ENCODE data around the gene ZNF277. TPM values are rescaled to one million over a fixed set of nuclear protein-coding genes. Genes with fewer than 3 reads are reported as not detected.

The ZNF277 gene
- total and polyA plus RNA-seq, 3 experiments from 2014 or later: 13.5 to 20.6 (median 14.7) TPM

- peaks cover 0 to 17% (median 4%) of the 10 kb centered on the region in 3 donors for H3K36me3 Mint-ChIP-seq
- no peaks in the 10 kb centered on the region for H3K36me3 ChIP-seq (ENCODE audit: insufficient read depth, low read length)
- peaks cover 8% of the 10 kb centered on the region for H3K4me1 ChIP-seq (ENCODE audit: insufficient read depth, low read length)
- H3K4me3 ChIP-seq (ENCODE audit: low read length): no peak overlapping the region
- no peaks in the 10 kb centered on the region for H3K27me3 Mint-ChIP-seq
- no peak overlapping the region for H3K27ac ChIP-seq (ENCODE audit: low read depth, low read length)
- no peaks in the 10 kb centered on the region for H3K9me3 Mint-ChIP-seq
- H3K27ac Mint-ChIP-seq: peak overlapping the region in 1 of 8 donors; percentile 52
- ChIA-PET CTCF (no interaction called here), POLR2A (no interaction called here)
- H3K4me1 Mint-ChIP-seq: peaks cover 48 to 67% (median 53%) of the 10 kb centered on the region in 3 donors
- DNase-seq: no peak
- no peaks in the 10 kb centered on the region for H3K27me3 ChIP-seq (ENCODE audit: insufficient read depth, low read length, poor library complexity, severe bottlenecking)
- no peaks in the 10 kb centered on the region for H3K9me3 ChIP-seq (ENCODE audit: low read length)
- H3K4me3 Mint-ChIP-seq: no peak overlapping the region
Observed at GRCh38 chr7:112283382-112283910, 77.0 kb downstream of the ZNF277 start.

- CTCF ChIA-PET: no interaction called here
- peak overlapping the region; percentile 24 to 85 (median 56) for H3K27ac Mint-ChIP-seq
- H3K36me3 Mint-ChIP-seq: peaks cover 0 to 33% (median 8%) of the 10 kb centered on the region in 3 donors
Observed at GRCh38 chr7:112286250-112287086, 80.0 kb downstream of the ZNF277 start.

GRCh38 chr7:112288301-112288700, 81.8 kb downstream of the ZNF277 start:
- Histone ChIP-seq H3K27me3 (ENCODE audit: insufficient read depth, low read length, poor library complexity, severe bottlenecking) (no peaks in the 10 kb centered on the region), H3K4me1 (ENCODE audit: insufficient read depth, low read length) (peaks cover 8% of the 10 kb centered on the region), H3K27ac (ENCODE audit: low read depth, low read length) (no peak overlapping the region), H3K9me3 (ENCODE audit: low read length) (no peaks in the 10 kb centered on the region), H3K4me3 (ENCODE audit: low read length) (no peak overlapping the region), H3K36me3 (ENCODE audit: insufficient read depth, low read length) (no peaks in the 10 kb centered on the region)
- CTCF ChIA-PET: interaction anchor here (0.6 kb wide), 1 partner anchor 32 kb away, joined by 4 read pairs; no protein-coding TSS in a partner anchor
- H3K36me3 Mint-ChIP-seq: peaks cover 0 to 44% (median 8%) of the 10 kb centered on the region in 3 donors
- peaks cover 27 to 44% (median 31%) of the 10 kb centered on the region in 3 donors for H3K4me1 Mint-ChIP-seq
- POLR2A ChIA-PET: no interaction called here
- DNase-seq: no peak
- no peaks in the 10 kb centered on the region for H3K9me3 Mint-ChIP-seq
- peaks cover 0 to 2% of the 10 kb centered on the region in 2 donors for H3K27me3 Mint-ChIP-seq
- H3K27ac Mint-ChIP-seq: peak overlapping the region in 1 of 8 donors; percentile 30
- H3K4me3 Mint-ChIP-seq: peak overlapping the region in 1 of 7 donors; percentile 21

More at GRCh38 chr7:112286250-112287086, 80.0 kb downstream of the ZNF277 start:
- peaks cover 41 to 59% (median 42%) of the 10 kb centered on the region in 3 donors for H3K4me1 Mint-ChIP-seq
- peak in 1 of 5 donors; percentile 5 for DNase-seq
- no peaks in the 10 kb centered on the region for H3K36me3 ChIP-seq (ENCODE audit: insufficient read depth, low read length)
- no peaks in the 10 kb centered on the region for H3K9me3 ChIP-seq (ENCODE audit: low read length)
- H3K4me1 ChIP-seq (ENCODE audit: insufficient read depth, low read length): peaks cover 8% of the 10 kb centered on the region
- H3K27me3 ChIP-seq (ENCODE audit: insufficient read depth, low read length, poor library complexity, severe bottlenecking): no peaks in the 10 kb centered on the region
- H3K4me3 ChIP-seq (ENCODE audit: low read length): no peak overlapping the region
- H3K27ac ChIP-seq (ENCODE audit: low read depth, low read length): no peak overlapping the region
- no peaks in the 10 kb centered on the region for H3K27me3 Mint-ChIP-seq
- H3K9me3 Mint-ChIP-seq: no peaks in the 10 kb centered on the region
- POLR2A ChIA-PET: no interaction called here
- H3K4me3 Mint-ChIP-seq: peak overlapping the region in 2 of 7 donors; percentile 2

- ChIA-PET CTCF (no interaction called here), POLR2A (no interaction called here)
- Mint-ChIP-seq H3K36me3 (peaks cover 0 to 44% (median 10%) of the 10 kb centered on the region in 3 donors), H3K4me1 (peaks cover 25 to 30% (median 25%) of the 10 kb centered on the region in 3 donors), H3K27ac (no peak overlapping the region), H3K9me3 (no peaks in the 10 kb centered on the region), H3K4me3 (no peak overlapping the region), H3K27me3 (peaks cover 0 to 2% of the 10 kb centered on the region in 2 donors)
- peaks cover 8% of the 10 kb centered on the region for H3K4me1 ChIP-seq (ENCODE audit: insufficient read depth, low read length)
- no peaks in the 10 kb centered on the region for H3K9me3 ChIP-seq (ENCODE audit: low read length)
- DNase-seq: no peak
- no peak overlapping the region for H3K27ac ChIP-seq (ENCODE audit: low read depth, low read length)
- H3K36me3 ChIP-seq (ENCODE audit: insufficient read depth, low read length): no peaks in the 10 kb centered on the region
- H3K4me3 ChIP-seq (ENCODE audit: low read length): no peak overlapping the region
- H3K27me3 ChIP-seq (ENCODE audit: insufficient read depth, low read length, poor library complexity, severe bottlenecking): no peaks in the 10 kb centered on the region
Observed at GRCh38 chr7:112290065-112290464, 83.6 kb downstream of the ZNF277 start.

GRCh38 chr7:112292162-112292561, 85.7 kb downstream of the ZNF277 start:
- no peaks in the 10 kb centered on the region for H3K9me3 Mint-ChIP-seq
- H3K27ac ChIP-seq (ENCODE audit: low read depth, low read length): no peak overlapping the region
- peaks cover 9 to 14% (median 10%) of the 10 kb centered on the region in 3 donors for H3K4me1 Mint-ChIP-seq
- no peaks in the 10 kb centered on the region for H3K4me1 ChIP-seq (ENCODE audit: insufficient read depth, low read length)
- no peaks in the 10 kb centered on the region for H3K27me3 ChIP-seq (ENCODE audit: insufficient read depth, low read length, poor library complexity, severe bottlenecking)
- no peak overlapping the region for H3K4me3 ChIP-seq (ENCODE audit: low read length)
- no peaks in the 10 kb centered on the region for H3K36me3 ChIP-seq (ENCODE audit: insufficient read depth, low read length)
- no peak for DNase-seq
- no peak overlapping the region for H3K27ac Mint-ChIP-seq
- ChIA-PET POLR2A (no interaction called here), CTCF (no interaction called here)
- no peaks in the 10 kb centered on the region for H3K9me3 ChIP-seq (ENCODE audit: low read length)
- H3K4me3 Mint-ChIP-seq: no peak overlapping the region
- peaks cover 0 to 39% (median 13%) of the 10 kb centered on the region in 3 donors for H3K36me3 Mint-ChIP-seq
- peaks cover 0 to 2% of the 10 kb centered on the region in 2 donors for H3K27me3 Mint-ChIP-seq

GRCh38 chr7:112293416-112293815, 86.9 kb downstream of the ZNF277 start:
- Histone ChIP-seq H3K27me3 (ENCODE audit: insufficient read depth, low read length, poor library complexity, severe bottlenecking) (no peaks in the 10 kb centered on the region), H3K9me3 (ENCODE audit: low read length) (no peaks in the 10 kb centered on the region), H3K4me3 (ENCODE audit: low read length) (no peak overlapping the region), H3K36me3 (ENCODE audit: insufficient read depth, low read length) (no peaks in the 10 kb centered on the region), H3K4me1 (ENCODE audit: insufficient read depth, low read length) (no peaks in the 10 kb centered on the region), H3K27ac (ENCODE audit: low read depth, low read length) (no peak overlapping the region)
- no peaks in the 10 kb centered on the region for H3K9me3 Mint-ChIP-seq
- peaks cover 0 to 41% (median 13%) of the 10 kb centered on the region in 3 donors for H3K36me3 Mint-ChIP-seq
- H3K4me1 Mint-ChIP-seq: peaks cover 3 to 8% (median 5%) of the 10 kb centered on the region in 3 donors
- ChIA-PET POLR2A (no interaction called here), CTCF (no interaction called here)
- peaks cover 0 to 2% of the 10 kb centered on the region in 2 donors for H3K27me3 Mint-ChIP-seq
- H3K27ac Mint-ChIP-seq: no peak overlapping the region
- H3K4me3 Mint-ChIP-seq: no peak overlapping the region
- no peak for DNase-seq

- DNase-seq: no peak
- Mint-ChIP-seq H3K27me3 (peaks cover 0 to 2% of the 10 kb centered on the region in 2 donors), H3K27ac (no peak overlapping the region), H3K4me1 (peaks cover 3% of the 10 kb centered on the region in 3 donors), H3K4me3 (no peak overlapping the region), H3K9me3 (no peaks in the 10 kb centered on the region), H3K36me3 (peaks cover 0 to 42% (median 12%) of the 10 kb centered on the region in 3 donors)
- Histone ChIP-seq H3K27me3 (ENCODE audit: insufficient read depth, low read length, poor library complexity, severe bottlenecking) (no peaks in the 10 kb centered on the region), H3K4me3 (ENCODE audit: low read length) (no peak overlapping the region), H3K36me3 (ENCODE audit: insufficient read depth, low read length) (no peaks in the 10 kb centered on the region), H3K27ac (ENCODE audit: low read depth, low read length) (no peak overlapping the region), H3K4me1 (ENCODE audit: insufficient read depth, low read length) (no peaks in the 10 kb centered on the region), H3K9me3 (ENCODE audit: low read length) (no peaks in the 10 kb centered on the region)
- ChIA-PET POLR2A (no interaction called here), CTCF (no interaction called here)
Observed at GRCh38 chr7:112296432-112296831, 89.9 kb downstream of the ZNF277 start.

GRCh38 chr7:112297681-112298080, 91.2 kb downstream of the ZNF277 start:
- H3K4me1 Mint-ChIP-seq: peaks cover 12 to 16% (median 14%) of the 10 kb centered on the region in 3 donors
- ChIA-PET CTCF (no interaction called here), POLR2A (no interaction called here)
- peaks cover 0 to 2% of the 10 kb centered on the region in 2 donors for H3K27me3 Mint-ChIP-seq
- Histone ChIP-seq H3K27me3 (ENCODE audit: insufficient read depth, low read length, poor library complexity, severe bottlenecking) (no peaks in the 10 kb centered on the region), H3K9me3 (ENCODE audit: low read length) (no peaks in the 10 kb centered on the region), H3K27ac (ENCODE audit: low read depth, low read length) (no peak overlapping the region), H3K4me3 (ENCODE audit: low read length) (no peak overlapping the region), H3K36me3 (ENCODE audit: insufficient read depth, low read length) (no peaks in the 10 kb centered on the region), H3K4me1 (ENCODE audit: insufficient read depth, low read length) (no peaks in the 10 kb centered on the region)
- H3K36me3 Mint-ChIP-seq: peaks cover 0 to 36% (median 16%) of the 10 kb centered on the region in 3 donors
- no peak for DNase-seq
- H3K9me3 Mint-ChIP-seq: no peaks in the 10 kb centered on the region
- no peak overlapping the region for H3K27ac Mint-ChIP-seq
- no peak overlapping the region for H3K4me3 Mint-ChIP-seq

Data from CD8-positive, alpha-beta memory T cell (primary cell).